Lower leg skin (tissue), 3 donors: ENCODE measurements around the gene SASH1.

Experiments used
- POLR2A ChIP-seq, 2 donors: fragments of 450-650 bp; IDR thresholded peaks; one replicate each; pipeline ENCODE4 v1.6.1; 2016 to 2017; ENCODE audit warnings: antibody characterized with exemption in 2 of 2, mild to moderate bottlenecking in 1 of 2, moderate library complexity in 1 of 2
- TF ChIP-seq, protein P1 (sequence below), 3 donors: fragments of 450-650 bp; IDR thresholded peaks; one replicate each; pipeline ENCODE4 v1.5.1; 2016; ENCODE audit warnings: antibody characterized with exemption in 3 of 3, mild to moderate bottlenecking in 3 of 3, moderate library complexity in 2 of 3

DNA sequence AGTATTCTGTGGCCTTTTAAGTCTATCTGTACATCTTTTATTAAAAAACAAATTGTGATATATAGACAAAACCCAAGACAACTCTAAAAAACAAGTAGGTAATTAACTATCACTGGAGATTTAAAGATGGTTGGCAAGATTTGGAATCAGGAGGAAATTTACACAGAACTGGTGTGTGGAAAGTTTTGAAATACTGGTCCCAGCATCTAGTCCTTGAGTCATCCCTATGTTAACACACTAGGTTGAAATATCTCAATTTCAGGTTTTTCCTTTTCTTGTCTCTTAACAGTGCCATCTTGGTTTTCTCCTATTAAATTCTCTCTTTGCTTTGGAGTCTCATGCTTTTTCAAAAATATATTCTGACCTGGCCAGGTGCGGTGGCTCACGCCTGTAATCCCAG is 27.5 kb downstream of the SASH1 start:
- TF ChIP-seq POLR2A (IDR thresholded peaks at IDR 0.05): no peak
- TF ChIP-seq, protein P1, sequence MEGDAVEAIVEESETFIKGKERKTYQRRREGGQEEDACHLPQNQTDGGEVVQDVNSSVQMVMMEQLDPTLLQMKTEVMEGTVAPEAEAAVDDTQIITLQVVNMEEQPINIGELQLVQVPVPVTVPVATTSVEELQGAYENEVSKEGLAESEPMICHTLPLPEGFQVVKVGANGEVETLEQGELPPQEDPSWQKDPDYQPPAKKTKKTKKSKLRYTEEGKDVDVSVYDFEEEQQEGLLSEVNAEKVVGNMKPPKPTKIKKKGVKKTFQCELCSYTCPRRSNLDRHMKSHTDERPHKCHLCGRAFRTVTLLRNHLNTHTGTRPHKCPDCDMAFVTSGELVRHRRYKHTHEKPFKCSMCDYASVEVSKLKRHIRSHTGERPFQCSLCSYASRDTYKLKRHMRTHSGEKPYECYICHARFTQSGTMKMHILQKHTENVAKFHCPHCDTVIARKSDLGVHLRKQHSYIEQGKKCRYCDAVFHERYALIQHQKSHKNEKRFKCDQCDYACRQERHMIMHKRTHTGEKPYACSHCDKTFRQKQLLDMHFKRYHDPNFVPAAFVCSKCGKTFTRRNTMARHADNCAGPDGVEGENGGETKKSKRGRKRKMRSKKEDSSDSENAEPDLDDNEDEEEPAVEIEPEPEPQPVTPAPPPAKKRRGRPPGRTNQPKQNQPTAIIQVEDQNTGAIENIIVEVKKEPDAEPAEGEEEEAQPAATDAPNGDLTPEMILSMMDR (IDR thresholded peaks at IDR 0.05): no peak
